ENCODE data around the gene TBC1D22B. TPM values are rescaled to one million over a fixed set of nuclear protein-coding genes. Genes with fewer than 3 reads are reported as not detected.

TBC1D22B gene
- total and polyA plus RNA-seq, 2 of the 13 experiments (the other 11 are each of a cell fraction or from before 2014, with no cell fraction given): 9.7 to 12.9 TPM

DNA sequence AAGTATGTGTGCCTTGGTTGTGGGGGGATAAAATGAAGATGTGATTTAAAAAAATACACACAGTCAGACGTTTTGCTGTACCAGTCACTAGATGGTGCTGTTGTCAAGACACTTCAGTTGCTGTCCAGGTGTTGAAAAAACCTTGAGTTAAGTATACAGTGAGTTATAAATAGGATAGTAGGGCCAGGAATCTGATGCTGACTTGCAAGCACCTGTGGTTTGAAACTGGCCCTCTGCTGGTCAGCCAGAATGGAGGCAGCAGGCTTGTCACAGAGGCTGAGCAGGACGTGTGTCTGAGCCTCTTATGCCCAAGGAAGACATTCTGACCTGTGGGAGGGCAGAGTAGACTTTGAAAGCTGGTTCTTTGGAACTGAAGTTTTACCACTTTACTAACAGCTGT, 124.0 kb downstream of the TBC1D22B start (continued):
- TF ChIP-seq SRF (IDR thresholded peaks at IDR 0.05; ENCODE audit: low read depth, low read length) (no peak), ZNF205 (CRISPR knock-in tag; IDR thresholded peaks at IDR 0.05) (no peak), MTF1 (CRISPR knock-in tag; IDR thresholded peaks at IDR 0.05) (no peak), REPIN1 (CRISPR knock-in tag; IDR thresholded peaks at IDR 0.05; ENCODE audit: borderline replicate concordance, low read depth) (peak; percentile 23; the same call in 1 of the 2 replicates), ZNF317 (CRISPR knock-in tag; IDR thresholded peaks at IDR 0.05) (no peak), PHF21A (CRISPR knock-in tag; IDR thresholded peaks at IDR 0.05) (peak; percentile 46; the same call in 1 of the 2 replicates), GABPB1 (CRISPR knock-in tag; IDR thresholded peaks at IDR 0.05) (no peak), KAT7 (CRISPR knock-in tag; IDR thresholded peaks at IDR 0.05; ENCODE audit: borderline replicate concordance) (no peak), ZNF879 (CRISPR knock-in tag; IDR thresholded peaks at IDR 0.05) (no peak), RBFOX2 (IDR thresholded peaks at IDR 0.05; ENCODE audit: low read depth, low read length) (no peak), RCOR2 (CRISPR knock-in tag; IDR thresholded peaks at IDR 0.05) (no peak), MAFF (IDR thresholded peaks at IDR 0.05; ENCODE audit: low read depth, low read length) (0 out of 2 replicates have a peak, but pooled peaks have one; percentile 38), POGZ (CRISPR knock-in tag; IDR thresholded peaks at IDR 0.05) (no peak), TEAD3 (CRISPR knock-in tag; optimal IDR thresholded peaks at IDR 0.05; ENCODE audit: borderline replicate concordance) (peak; percentile 55), KMT2A (CRISPR knock-in tag; IDR thresholded peaks at IDR 0.05) (no peak), ZNF761 (CRISPR knock-in tag; conservative IDR thresholded peaks at IDR 0.05) (no peak), ZBTB7A (CRISPR knock-in tag; IDR thresholded peaks at IDR 0.05) (no peak), MEF2D (CRISPR knock-in tag; IDR thresholded peaks at IDR 0.05) (peak; percentile 72)
- TF ChIP-seq, protein P1, sequence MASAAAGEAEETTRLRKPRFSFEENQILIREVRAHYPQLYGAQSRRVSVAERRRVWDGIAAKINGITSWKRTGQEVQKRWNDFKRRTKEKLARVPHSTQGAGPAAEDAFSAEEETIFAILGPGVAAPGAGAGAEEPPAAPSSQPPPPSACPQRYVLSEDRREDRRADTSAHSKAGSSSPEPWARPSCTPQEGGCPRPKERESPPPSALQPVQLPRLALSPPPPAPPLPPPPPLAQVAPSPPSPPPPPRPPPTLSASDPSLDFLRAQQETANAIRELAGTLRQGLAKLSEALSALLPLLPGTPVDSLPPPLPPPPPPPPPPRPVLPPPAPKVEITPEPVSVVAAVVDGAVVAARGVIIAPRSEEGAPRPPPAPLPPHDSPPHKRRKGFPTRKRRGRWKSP (CRISPR knock-in tag; IDR thresholded peaks at IDR 0.05): no peak
- TF ChIP-seq, protein P2, sequence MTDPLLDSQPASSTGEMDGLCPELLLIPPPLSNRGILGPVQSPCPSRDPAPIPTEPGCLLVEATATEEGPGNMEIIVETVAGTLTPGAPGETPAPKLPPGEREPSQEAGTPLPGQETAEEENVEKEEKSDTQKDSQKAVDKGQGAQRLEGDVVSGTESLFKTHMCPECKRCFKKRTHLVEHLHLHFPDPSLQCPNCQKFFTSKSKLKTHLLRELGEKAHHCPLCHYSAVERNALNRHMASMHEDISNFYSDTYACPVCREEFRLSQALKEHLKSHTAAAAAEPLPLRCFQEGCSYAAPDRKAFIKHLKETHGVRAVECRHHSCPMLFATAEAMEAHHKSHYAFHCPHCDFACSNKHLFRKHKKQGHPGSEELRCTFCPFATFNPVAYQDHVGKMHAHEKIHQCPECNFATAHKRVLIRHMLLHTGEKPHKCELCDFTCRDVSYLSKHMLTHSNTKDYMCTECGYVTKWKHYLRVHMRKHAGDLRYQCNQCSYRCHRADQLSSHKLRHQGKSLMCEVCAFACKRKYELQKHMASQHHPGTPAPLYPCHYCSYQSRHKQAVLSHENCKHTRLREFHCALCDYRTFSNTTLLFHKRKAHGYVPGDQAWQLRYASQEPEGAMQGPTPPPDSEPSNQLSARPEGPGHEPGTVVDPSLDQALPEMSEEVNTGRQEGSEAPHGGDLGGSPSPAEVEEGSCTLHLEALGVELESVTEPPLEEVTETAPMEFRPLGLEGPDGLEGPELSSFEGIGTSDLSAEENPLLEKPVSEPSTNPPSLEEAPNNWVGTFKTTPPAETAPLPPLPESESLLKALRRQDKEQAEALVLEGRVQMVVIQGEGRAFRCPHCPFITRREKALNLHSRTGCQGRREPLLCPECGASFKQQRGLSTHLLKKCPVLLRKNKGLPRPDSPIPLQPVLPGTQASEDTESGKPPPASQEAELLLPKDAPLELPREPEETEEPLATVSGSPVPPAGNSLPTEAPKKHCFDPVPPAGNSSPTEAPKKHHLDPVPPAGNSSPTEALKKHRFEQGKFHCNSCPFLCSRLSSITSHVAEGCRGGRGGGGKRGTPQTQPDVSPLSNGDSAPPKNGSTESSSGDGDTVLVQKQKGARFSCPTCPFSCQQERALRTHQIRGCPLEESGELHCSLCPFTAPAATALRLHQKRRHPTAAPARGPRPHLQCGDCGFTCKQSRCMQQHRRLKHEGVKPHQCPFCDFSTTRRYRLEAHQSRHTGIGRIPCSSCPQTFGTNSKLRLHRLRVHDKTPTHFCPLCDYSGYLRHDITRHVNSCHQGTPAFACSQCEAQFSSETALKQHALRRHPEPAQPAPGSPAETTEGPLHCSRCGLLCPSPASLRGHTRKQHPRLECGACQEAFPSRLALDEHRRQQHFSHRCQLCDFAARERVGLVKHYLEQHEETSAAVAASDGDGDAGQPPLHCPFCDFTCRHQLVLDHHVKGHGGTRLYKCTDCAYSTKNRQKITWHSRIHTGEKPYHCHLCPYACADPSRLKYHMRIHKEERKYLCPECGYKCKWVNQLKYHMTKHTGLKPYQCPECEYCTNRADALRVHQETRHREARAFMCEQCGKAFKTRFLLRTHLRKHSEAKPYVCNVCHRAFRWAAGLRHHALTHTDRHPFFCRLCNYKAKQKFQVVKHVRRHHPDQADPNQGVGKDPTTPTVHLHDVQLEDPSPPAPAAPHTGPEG (CRISPR knock-in tag; IDR thresholded peaks at IDR 0.05): no peak
- TF ChIP-seq, protein P3, sequence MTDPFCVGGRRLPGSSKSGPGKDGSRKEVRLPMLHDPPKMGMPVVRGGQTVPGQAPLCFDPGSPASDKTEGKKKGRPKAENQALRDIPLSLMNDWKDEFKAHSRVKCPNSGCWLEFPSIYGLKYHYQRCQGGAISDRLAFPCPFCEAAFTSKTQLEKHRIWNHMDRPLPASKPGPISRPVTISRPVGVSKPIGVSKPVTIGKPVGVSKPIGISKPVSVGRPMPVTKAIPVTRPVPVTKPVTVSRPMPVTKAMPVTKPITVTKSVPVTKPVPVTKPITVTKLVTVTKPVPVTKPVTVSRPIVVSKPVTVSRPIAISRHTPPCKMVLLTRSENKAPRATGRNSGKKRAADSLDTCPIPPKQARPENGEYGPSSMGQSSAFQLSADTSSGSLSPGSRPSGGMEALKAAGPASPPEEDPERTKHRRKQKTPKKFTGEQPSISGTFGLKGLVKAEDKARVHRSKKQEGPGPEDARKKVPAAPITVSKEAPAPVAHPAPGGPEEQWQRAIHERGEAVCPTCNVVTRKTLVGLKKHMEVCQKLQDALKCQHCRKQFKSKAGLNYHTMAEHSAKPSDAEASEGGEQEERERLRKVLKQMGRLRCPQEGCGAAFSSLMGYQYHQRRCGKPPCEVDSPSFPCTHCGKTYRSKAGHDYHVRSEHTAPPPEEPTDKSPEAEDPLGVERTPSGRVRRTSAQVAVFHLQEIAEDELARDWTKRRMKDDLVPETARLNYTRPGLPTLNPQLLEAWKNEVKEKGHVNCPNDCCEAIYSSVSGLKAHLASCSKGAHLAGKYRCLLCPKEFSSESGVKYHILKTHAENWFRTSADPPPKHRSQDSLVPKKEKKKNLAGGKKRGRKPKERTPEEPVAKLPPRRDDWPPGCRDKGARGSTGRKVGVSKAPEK (CRISPR knock-in tag; IDR thresholded peaks at IDR 0.05; ENCODE audit: borderline replicate concordance): no peak

Measured in HepG2 (cell line).